IMR-90 (cell line): ENCODE data around the gene RSU1.

Experiments
- CEBPB ChIP-seq: IDR thresholded peaks from 2 replicates; pipeline ENCODE4 v1.6.1; 2012; ENCODE audit warnings: low read depth, low read length, improper control_type of control experiment
- CHD1 ChIP-seq: IDR thresholded peaks from 2 replicates; pipeline ENCODE4 v1.6.1; 2012; ENCODE audit warnings: low read depth, low read length, improper control_type of control experiment
- CTCF ChIP-seq: conservative IDR thresholded peaks from 2 replicates; pipeline ENCODE4 v1.5.1; 2012; ENCODE audit warnings: mild to moderate bottlenecking, low read depth, low read length, improper control_type of control experiment
- ELK1 ChIP-seq: fragments of 150-350 bp; IDR thresholded peaks from 2 replicates; pipeline ENCODE4 v1.6.1; 2016; ENCODE audit warnings: low read depth, mild to moderate bottlenecking, low read length, moderate library complexity, borderline replicate concordance
- FOS ChIP-seq: fragments of 150-350 bp; IDR thresholded peaks from 2 replicates; pipeline ENCODE4 v1.6.1; 2016; ENCODE audit warnings: low read depth, low read length
- MAFK ChIP-seq: IDR thresholded peaks from 2 replicates; pipeline ENCODE4 v1.6.1; 2012; ENCODE audit warnings: low read depth, low read length, improper control_type of control experiment
- MXI1 ChIP-seq: IDR thresholded peaks from 2 replicates; pipeline ENCODE4 v1.6.1; 2012; ENCODE audit warnings: low read depth, mild to moderate bottlenecking, low read length, moderate library complexity, borderline replicate concordance
- POLR2A ChIP-seq: IDR thresholded peaks from 2 replicates; pipeline ENCODE4 v1.6.1; 2012; ENCODE audit warnings: mild to moderate bottlenecking, low read depth, low read length
- RAD21 ChIP-seq: IDR thresholded peaks from 2 replicates; pipeline ENCODE4 v1.6.1; 2012; ENCODE audit warnings: low read length, improper control_type of control experiment
- RFX5 ChIP-seq: IDR thresholded peaks from 2 replicates; pipeline ENCODE4 v1.8.0; 2012; ENCODE audit warnings: low read depth, mild to moderate bottlenecking, low read length, moderate library complexity
- SMC3 ChIP-seq: fragments of 150-350 bp; IDR thresholded peaks from 2 replicates; pipeline ENCODE4 v1.6.1; 2016; ENCODE audit warnings: low read depth, mild to moderate bottlenecking, antibody characterized with exemption, low read length, moderate library complexity
- USF2 ChIP-seq: fragments of 150-350 bp; IDR thresholded peaks from 2 replicates; pipeline ENCODE4 v1.6.1; 2017; ENCODE audit warnings: mild to moderate bottlenecking, antibody characterized with exemption, low read length, low read depth

- TF ChIP-seq CTCF, result no peak
- no peak for TF ChIP-seq MAFK
- no peak for TF ChIP-seq POLR2A
- no peak for TF ChIP-seq USF2
- TF ChIP-seq RAD21, result no peak
- TF ChIP-seq FOS, result no peak
- TF ChIP-seq MXI1, result no peak
- TF ChIP-seq CHD1, result no peak
- TF ChIP-seq CEBPB, result no peak
- no peak for TF ChIP-seq RFX5
- no peak for TF ChIP-seq ELK1
- TF ChIP-seq SMC3, result no peak
Observed at GRCh38 chr10:16716051-16716450, 101.2 kb downstream of the RSU1 start.
